HG03095 (cell line): Measurements from ENCODE around the gene YEATS4.

Experiments used
- ATAC-seq: cut with Tn5 transposase; IDR thresholded peaks from one replicate; pipeline ENCODE4 v1.9.1; 2021; ENCODE audit warnings: moderate library complexity; ENCODE audit not compliant: unreplicated experiment

Gene YEATS4

GRCh38 chr12:69341328-69341727 lies 18.2 kb upstream of the YEATS4 start:
- no peak for ATAC-seq

- ATAC-seq = no peak
Observed at GRCh38 chr12:69342421-69342820, 17.1 kb upstream of the YEATS4 start.

- ATAC-seq = no peak
Observed at GRCh38 chr12:69343357-69343756, 16.2 kb upstream of the YEATS4 start.

- no peak for ATAC-seq
Observed at GRCh38 chr12:69343885-69344612, 15.5 kb upstream of the YEATS4 start.

- no peak for ATAC-seq
Observed at GRCh38 chr12:69345077-69345476, 14.5 kb upstream of the YEATS4 start.

- no peak for ATAC-seq
Observed at GRCh38 chr12:69345742-69346141, 13.8 kb upstream of the YEATS4 start.

- ATAC-seq = no peak
Observed at GRCh38 chr12:69348162-69348938, 11.2 kb upstream of the YEATS4 start, which contains the start of gene LYZ. Gene LYZ, plus strand, starts transcription at chr12:69348381. Its CDS starts 28 bp downstream, at chr12:69348409.

GRCh38 chr12:69350002-69350626 lies 9.4 kb upstream of the YEATS4 start:
- no peak for ATAC-seq

- no peak for ATAC-seq
Observed at GRCh38 chr12:69350777-69351176, 8.8 kb upstream of the YEATS4 start.

- no peak for ATAC-seq
Observed at GRCh38 chr12:69351462-69352236, 7.9 kb upstream of the YEATS4 start.

- ATAC-seq = no peak
Observed at GRCh38 chr12:69352904-69353303, 6.6 kb upstream of the YEATS4 start.

- no peak for ATAC-seq
Observed at GRCh38 chr12:69354172-69354555, 5.4 kb upstream of the YEATS4 start.

GRCh38 chr12:69354556-69355187 lies 4.9 kb upstream of the YEATS4 start:
- ATAC-seq = no peak

GRCh38 chr12:69355363-69356028 lies 4.0 kb upstream of the YEATS4 start:
- ATAC-seq = no peak

GRCh38 chr12:69360348-69360672 lies 767 bp downstream of the YEATS4 start:
- ATAC-seq = no peak

GRCh38 chr12:69366796-69367195 lies 7.3 kb downstream of the YEATS4 start:
- ATAC-seq = no peak

GRCh38 chr12:69368171-69368570 lies 8.6 kb downstream of the YEATS4 start:
- ATAC-seq = no peak

GRCh38 chr12:69383074-69383473 lies 23.5 kb downstream of the YEATS4 start:
- no peak for ATAC-seq

- ATAC-seq = no peak
Observed at GRCh38 chr12:69385038-69385437, 25.5 kb downstream of the YEATS4 start.

GRCh38 chr12:69386921-69387320 lies 27.4 kb downstream of the YEATS4 start:
- no peak for ATAC-seq
